Trophoblast cell (in vitro differentiated cells and primary cell): ENCODE data around the gene LRRTM3.

Source experiments
- DNase-seq, 2 donors: peaks; one replicate each; pipeline ENCODE4 v3.0.0-alpha.2; 2016
- H2AFZ ChIP-seq: 2 replicates; pipeline ENCODE4 v1.6.1; 2013; ENCODE audit warnings: low read length, moderate library complexity, mild to moderate bottlenecking; ENCODE audit not compliant: insufficient read depth, poor library complexity
- H2AK5ac ChIP-seq: 2 replicates; pipeline ENCODE4 v1.6.1; 2013; ENCODE audit warnings: mild to moderate bottlenecking, low read length
- H2BK120ac ChIP-seq: 2 replicates; pipeline ENCODE4 v1.6.1; 2013; ENCODE audit warnings: low read length, mild to moderate bottlenecking, moderate library complexity; ENCODE audit not compliant: insufficient read depth, poor library complexity
- H2BK12ac ChIP-seq: 2 replicates; pipeline ENCODE4 v1.6.1; 2013; ENCODE audit warnings: mild to moderate bottlenecking, low read length, moderate library complexity
- H2BK5ac ChIP-seq: 2 replicates; pipeline ENCODE4 v1.6.1; 2013; ENCODE audit warnings: low read length, low read depth, moderate library complexity, mild to moderate bottlenecking; ENCODE audit not compliant: poor library complexity
- H3K14ac ChIP-seq: 2 replicates; pipeline ENCODE4 v1.6.1; 2013; ENCODE audit warnings: mild to moderate bottlenecking, low read length
- H3K18ac ChIP-seq: 2 replicates; pipeline ENCODE4 v1.6.1; 2013; ENCODE audit warnings: mild to moderate bottlenecking, low read length
- H3K23ac ChIP-seq: 2 replicates; pipeline ENCODE4 v1.6.1; 2013; ENCODE audit warnings: low read length
- H3K27ac ChIP-seq: 2 replicates; pipeline ENCODE4 v1.5.1; 2013; ENCODE audit warnings: low read depth, mild to moderate bottlenecking, inconsistent platforms, low read length, moderate library complexity
- H3K27me3 ChIP-seq: 2 replicates; pipeline ENCODE4 v1.6.1; 2013; ENCODE audit warnings: inconsistent platforms, mild to moderate bottlenecking, low read length, moderate library complexity; ENCODE audit not compliant: insufficient read depth
- H3K36me3 ChIP-seq, 2 experiments: 1 replicate in 1 of 2; 2 replicates in 1 of 2; pipeline ENCODE4 v1.6.1; 2013; ENCODE audit warnings: low read length in 2 of 2, mild to moderate bottlenecking in 2 of 2, moderate library complexity in 1 of 2; ENCODE audit not compliant: insufficient read depth in 2 of 2, control insufficient read depth in 1 of 2
- H3K4ac ChIP-seq: 2 replicates; pipeline ENCODE4 v1.6.1; 2013; ENCODE audit warnings: low read depth, mild to moderate bottlenecking, low read length, moderate library complexity
- H3K4me1 ChIP-seq, 2 experiments: 1 replicate in 1 of 2; 2 replicates in 1 of 2; pipeline ENCODE4 v1.6.1; 2013; ENCODE audit warnings: low read length in 2 of 2, mild to moderate bottlenecking in 2 of 2, moderate library complexity in 1 of 2; ENCODE audit not compliant: insufficient read depth in 2 of 2, control insufficient read depth in 1 of 2
- H3K4me2 ChIP-seq: 2 replicates; pipeline ENCODE4 v1.6.1; 2013; ENCODE audit warnings: inconsistent platforms, mild to moderate bottlenecking, low read length, moderate library complexity
- H3K4me3 ChIP-seq: 2 replicates; pipeline ENCODE4 v1.5.1; 2013; ENCODE audit warnings: mild to moderate bottlenecking, low read depth, low read length, inconsistent platforms
- H3K79me1 ChIP-seq: one replicate; pipeline ENCODE4 v1.6.1; 2013; ENCODE audit warnings: low read length
- H3K79me2 ChIP-seq: 2 replicates; pipeline ENCODE4 v1.6.1; 2013; ENCODE audit warnings: low read length, mild to moderate bottlenecking; ENCODE audit not compliant: control insufficient read depth, insufficient read depth, poor library complexity
- H3K9ac ChIP-seq: 2 replicates; pipeline ENCODE4 v1.6.1; 2013; ENCODE audit warnings: mild to moderate bottlenecking, low read length
- H3K9me3 ChIP-seq: 2 replicates; pipeline ENCODE4 v1.6.1; 2013; ENCODE audit warnings: low read depth, mild to moderate bottlenecking, control low read depth, inconsistent platforms, low read length; ENCODE audit not compliant: insufficient read depth
- H4K12ac ChIP-seq: 2 replicates; pipeline ENCODE4 v1.6.1; 2013; ENCODE audit warnings: low read depth, mild to moderate bottlenecking, low read length, moderate library complexity
- H4K8ac ChIP-seq: 2 replicates; pipeline ENCODE4 v1.6.1; 2013; ENCODE audit warnings: low read depth, mild to moderate bottlenecking, low read length, moderate library complexity
- H4K91ac ChIP-seq: one replicate; pipeline ENCODE4 v1.6.1; 2013; ENCODE audit warnings: low read depth, mild to moderate bottlenecking, low read length, moderate library complexity
- WGBS: extraction: QIAGEN DNeasy Blood & Tissue Kit; methylation state at CpG from one replicate; pipeline ENCODE4 v1.1.7; 2013; ENCODE audit warnings: missing lambda C conversion rate; ENCODE audit not compliant: insufficient read length, insufficient coverage; ENCODE audit errors: extremely low coverage; 5-methylcytosine and 5-hydroxymethylcytosine counted together

Gene LRRTM3

GRCh38 chr10:67011480-67011879 lies 85.6 kb downstream of the LRRTM3 start:
- H3K4me2 ChIP-seq: no peak overlapping the region
- H2AK5ac ChIP-seq: no peak overlapping the region
- H3K27me3 ChIP-seq: no peaks in the 10 kb centered on the region
- H2BK12ac ChIP-seq: no peak overlapping the region
- H3K4me1 ChIP-seq: no peaks in the 10 kb centered on the region
- no peak for DNase-seq
- H2BK5ac ChIP-seq: no peak overlapping the region
- no peak overlapping the region for H4K12ac ChIP-seq
- no peak overlapping the region for H3K23ac ChIP-seq
- H2BK120ac ChIP-seq: no peak overlapping the region
- no peak overlapping the region for H2AFZ ChIP-seq
- H3K79me1 ChIP-seq: no peaks in the 10 kb centered on the region
- no peak overlapping the region for H3K4ac ChIP-seq
- no peak overlapping the region for H4K91ac ChIP-seq
- H3K18ac ChIP-seq: no peak overlapping the region
- no peak overlapping the region for H3K27ac ChIP-seq
- H3K9me3 ChIP-seq: no peaks in the 10 kb centered on the region
- no peak overlapping the region for H3K9ac ChIP-seq
- H3K79me2 ChIP-seq: no peaks in the 10 kb centered on the region
- H3K14ac ChIP-seq: no peak overlapping the region
- whole genome bisulfite sequencing: no CpG with 5 or more reads among the region's 1 CpG
- no peaks in the 10 kb centered on the region for H3K36me3 ChIP-seq
- H4K8ac ChIP-seq: no peak overlapping the region
- H3K4me3 ChIP-seq: no peak overlapping the region

GRCh38 chr10:67011981-67012380 lies 86.1 kb downstream of the LRRTM3 start:
- WGBS: no CpG with 5 or more reads among the region's 3 CpGs
- Histone ChIP-seq H3K27me3 (no peaks in the 10 kb centered on the region), H3K9me3 (no peaks in the 10 kb centered on the region), H3K4ac (no peak overlapping the region), H3K4me2 (no peak overlapping the region), H3K4me3 (no peak overlapping the region), H3K9ac (no peak overlapping the region), H2BK5ac (no peak overlapping the region), H2AK5ac (no peak overlapping the region), H3K79me1 (no peaks in the 10 kb centered on the region), H3K4me1 (no peaks in the 10 kb centered on the region), H2BK12ac (no peak overlapping the region), H3K79me2 (no peaks in the 10 kb centered on the region), H3K27ac (no peak overlapping the region), H3K23ac (no peak overlapping the region), H3K14ac (no peak overlapping the region), H4K12ac (no peak overlapping the region), H3K18ac (no peak overlapping the region), H3K36me3 (no peaks in the 10 kb centered on the region), H4K8ac (no peak overlapping the region), H2BK120ac (no peak overlapping the region), H4K91ac (no peak overlapping the region), H2AFZ (no peak overlapping the region)
- no peak for DNase-seq

GRCh38 chr10:67015225-67015624 lies 89.4 kb downstream of the LRRTM3 start:
- H3K4ac ChIP-seq: no peak overlapping the region
- H3K23ac ChIP-seq: no peak overlapping the region

GRCh38 chr10:67017218-67017617 lies 91.4 kb downstream of the LRRTM3 start:
- DNase-seq: no peak
- Histone ChIP-seq H3K23ac (no peak overlapping the region), H3K9me3 (no peaks in the 10 kb centered on the region), H3K27ac (no peak overlapping the region), H4K8ac (no peak overlapping the region), H2AFZ (no peak overlapping the region), H3K18ac (no peak overlapping the region), H3K4ac (no peak overlapping the region), H3K79me1 (no peaks in the 10 kb centered on the region), H3K14ac (no peak overlapping the region), H4K91ac (no peak overlapping the region), H2AK5ac (no peak overlapping the region), H3K79me2 (no peaks in the 10 kb centered on the region), H3K27me3 (no peaks in the 10 kb centered on the region), H3K9ac (no peak overlapping the region), H4K12ac (no peak overlapping the region), H2BK120ac (no peak overlapping the region), H3K4me2 (no peak overlapping the region), H2BK5ac (no peak overlapping the region), H3K4me3 (no peak overlapping the region), H3K4me1 (no peaks in the 10 kb centered on the region), H3K36me3 (no peaks in the 10 kb centered on the region), H2BK12ac (no peak overlapping the region)
- no CpG with 5 or more reads among the region's 2 CpGs for WGBS

More at GRCh38 chr10:67015225-67015624, 89.4 kb downstream of the LRRTM3 start:
- no peaks in the 10 kb centered on the region for H3K79me2 ChIP-seq
- H2BK120ac ChIP-seq: no peak overlapping the region
- no peaks in the 10 kb centered on the region for H3K36me3 ChIP-seq
- H2BK5ac ChIP-seq: no peak overlapping the region
- no peak overlapping the region for H4K91ac ChIP-seq
- no peak overlapping the region for H3K4me2 ChIP-seq
- no peak overlapping the region for H4K8ac ChIP-seq
- no peak overlapping the region for H4K12ac ChIP-seq
- H3K9me3 ChIP-seq: no peaks in the 10 kb centered on the region
- no peak overlapping the region for H2BK12ac ChIP-seq
- no peak overlapping the region for H3K14ac ChIP-seq
- no peaks in the 10 kb centered on the region for H3K27me3 ChIP-seq
- H3K27ac ChIP-seq: no peak overlapping the region
- no peak overlapping the region for H3K9ac ChIP-seq
- no peak overlapping the region for H3K4me3 ChIP-seq
- no peaks in the 10 kb centered on the region for H3K4me1 ChIP-seq
- H2AFZ ChIP-seq: no peak overlapping the region
- no peak overlapping the region for H3K18ac ChIP-seq
- DNase-seq: no peak
- H2AK5ac ChIP-seq: no peak overlapping the region
- H3K79me1 ChIP-seq: no peaks in the 10 kb centered on the region
- WGBS: no CpG with 5 or more reads among the region's 1 CpG
